Endothelial cell of coronary artery (primary cell): ENCODE results near the gene DESI1. TPM values are rescaled to one million over a fixed set of nuclear protein-coding genes. Genes with fewer than 3 reads are reported as not detected.

Source experiments
- total RNA-seq: library from RNA; depleted of rRNA; stranded (reverse); fragments of >200 nt; gene quantifications from 2 replicates; pipeline ENCODE4 v1.2.3, GENCODE V29; 2014

The DESI1 gene
- total RNA-seq, result 16.6 and 21.2 TPM in 2 replicates

GRCh38 chr22:41620589-41621098 is at the start of gene DESI1:
Gene DESI1 (minus strand): TSS chr22:41621043. CDS start chr22:41620839, 204 bp downstream.

DNA sequence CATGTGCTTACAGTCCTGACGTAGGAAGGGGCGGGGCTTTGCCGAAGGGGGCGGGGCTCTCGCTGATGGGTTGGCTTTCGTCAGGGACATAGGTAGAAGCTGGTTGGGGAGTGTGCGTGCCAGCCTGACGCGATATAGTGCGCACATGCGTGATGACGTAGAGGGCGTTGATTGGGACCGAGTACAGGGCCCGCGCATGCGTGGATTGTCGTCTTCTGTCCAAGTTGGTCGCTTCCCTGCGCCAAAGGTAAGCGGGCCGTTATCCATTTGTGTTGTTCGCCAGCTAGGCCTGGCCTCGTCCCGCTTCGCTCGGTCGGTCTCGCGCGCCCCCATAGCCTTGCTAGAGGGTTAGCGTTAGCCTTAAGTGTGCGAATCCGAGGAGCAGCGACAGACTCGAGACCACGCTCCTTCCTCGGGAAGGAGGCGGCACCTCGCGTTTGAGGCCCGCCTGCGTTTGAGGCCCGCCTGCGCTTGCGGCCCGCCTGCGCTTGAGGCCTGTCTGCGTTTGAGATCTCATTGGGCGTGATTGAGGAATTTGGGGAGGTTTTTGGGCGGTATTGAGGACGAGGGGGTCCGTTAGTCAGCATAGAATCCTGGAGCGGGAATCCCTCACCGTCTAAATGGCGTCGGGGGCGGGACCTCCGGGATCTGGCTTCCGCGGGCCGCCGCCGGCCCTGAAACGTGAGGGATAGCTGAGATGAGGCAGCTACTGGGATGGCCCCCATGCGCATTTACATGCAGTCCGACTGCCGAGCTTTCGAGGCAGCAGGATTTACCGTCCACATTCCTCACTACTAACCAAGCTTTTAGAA is 462 bp upstream of the DESI1 start, which contains the start of gene XRCC6:
XRCC6 (plus strand) TSS at position 197 of the 812 bp plus-strand sequence. CDS start 710 bp downstream, outside the sequence.

DNA sequence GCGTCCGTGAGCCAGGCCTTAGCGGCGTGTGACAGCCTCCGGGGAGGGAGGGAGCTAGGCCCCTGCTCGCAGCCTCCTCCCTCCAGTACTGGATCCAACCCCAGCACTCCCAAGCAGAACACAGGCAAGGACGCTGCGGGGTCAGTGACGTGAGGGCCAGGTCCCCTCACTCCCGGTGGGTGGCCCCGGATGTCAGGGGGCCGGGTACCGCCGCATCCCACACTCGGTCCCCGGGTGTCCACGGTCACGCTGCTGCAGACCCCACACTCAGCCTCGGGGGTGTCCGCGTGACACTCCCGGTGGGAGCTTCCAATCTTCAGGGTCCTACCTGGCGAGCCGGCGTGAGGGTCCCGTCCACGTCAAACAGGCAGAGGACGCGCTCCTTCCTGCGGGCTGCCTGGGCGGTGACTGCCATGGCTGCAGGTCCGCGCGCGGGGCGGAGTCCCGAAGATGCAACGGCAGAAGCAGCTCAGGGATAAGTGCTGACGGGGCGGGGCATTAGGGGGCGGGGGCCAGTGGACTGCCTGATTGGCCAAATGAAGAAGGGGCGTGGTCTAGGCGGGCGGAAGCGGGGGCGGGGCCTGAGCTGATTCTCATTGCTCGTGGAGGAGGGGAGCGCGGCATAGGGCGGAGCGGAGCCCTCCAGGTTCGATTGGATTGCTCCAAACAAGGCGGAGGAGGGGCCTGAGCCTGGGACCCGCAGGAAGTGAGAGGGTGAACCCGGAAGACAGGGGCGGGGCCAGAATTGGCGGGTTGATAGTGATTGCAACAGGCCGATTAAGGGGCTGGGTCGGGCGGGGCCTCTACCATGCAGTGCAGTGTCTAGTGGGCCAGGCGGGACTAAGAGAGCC is 31.2 kb downstream of the DESI1 start, which contains the start of gene PMM1:
PMM1 (minus strand) TSS at position 450 of the 851 bp plus-strand sequence; CDS start at position 415, 35 bp downstream.

Other genes with a start within 250 kb of the DESI1 start
- 2.0 and 4.1 TPM in 2 replicates for gene TEF, start 239.1 kb downstream of the DESI1 start, total RNA-seq
- 13.9 and 16.5 TPM in 2 replicates for gene TOB2, start 174.2 kb downstream of the DESI1 start, total RNA-seq
- gene PHF5A, start 152.4 kb downstream of the DESI1 start, total RNA-seq, result 74.2 and 84.1 TPM in 2 replicates
- 73.3 and 73.9 TPM in 2 replicates for gene ACO2, start 151.9 kb downstream of the DESI1 start, total RNA-seq
- 20.0 and 20.7 TPM in 2 replicates for gene POLR3H, start 76.6 kb downstream of the DESI1 start, total RNA-seq
- gene CSDC2, start 60.0 kb downstream of the DESI1 start, total RNA-seq, result not detected in 2 replicates
- gene PMM1, start 31.2 kb downstream of the DESI1 start, total RNA-seq, result 2.5 and 6.0 TPM in 2 replicates
- gene XRCC6, start 252 bp upstream of the DESI1 start, total RNA-seq, result 329 and 387 TPM in 2 replicates
- gene SNU13, start 67.8 kb upstream of the DESI1 start, total RNA-seq, result 86.8 and 90.6 TPM in 2 replicates
- 0.56 and 0.81 TPM in 2 replicates for gene MEI1, start 78.5 kb upstream of the DESI1 start, total RNA-seq
- gene CCDC134, start 179.6 kb upstream of the DESI1 start, total RNA-seq, result 5.0 and 6.1 TPM in 2 replicates
- gene SREBF2, start 212.1 kb upstream of the DESI1 start, total RNA-seq, result 23.4 and 40.6 TPM in 2 replicates